Measurements from ENCODE around the gene NRIP3. TPM values are rescaled to one million over a fixed set of nuclear protein-coding genes. Genes with fewer than 3 reads are reported as not detected.

The NRIP3 gene
- total RNA-seq, 1 experiment from 2014 or later, result 2.1 TPM

DNA sequence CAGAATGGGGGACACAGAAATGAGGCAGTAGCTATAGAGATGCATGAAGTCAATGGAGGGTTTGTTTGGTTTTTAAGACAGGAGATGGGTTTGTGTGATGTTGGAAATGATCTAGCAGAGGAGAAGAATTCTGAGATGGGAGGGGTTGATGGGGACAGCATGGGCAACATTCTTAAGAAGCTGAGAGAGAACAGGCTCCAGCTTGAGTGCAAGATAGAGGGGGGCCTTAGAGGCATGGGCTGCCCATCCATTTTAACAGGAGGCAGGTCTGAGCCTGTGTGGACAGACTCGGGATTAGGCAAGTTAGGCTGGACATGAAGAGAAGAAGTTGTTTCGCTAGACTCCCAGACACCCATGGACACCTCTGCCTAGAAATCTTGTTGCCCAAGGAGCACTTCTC, 37.9 kb upstream of the NRIP3 start:
- H2AFZ ChIP-seq, result no peak overlapping the region
- intact Hi-C loops (cut with micrococcal nuclease; ENCODE audit: unreplicated experiment), result no loop called here
- no peak for DNase-seq
- peaks cover 10% of the 10 kb centered on the region; the same call in 1 of the 2 replicates for H3K4me1 ChIP-seq (replicated peaks; ENCODE audit: insufficient read depth)
- H3K4me3 ChIP-seq, result no peak overlapping the region
- TF ChIP-seq EZH2 (IDR thresholded peaks at IDR 0.05; ENCODE audit: low read depth), result no peak
- TF ChIP-seq, protein P1, sequence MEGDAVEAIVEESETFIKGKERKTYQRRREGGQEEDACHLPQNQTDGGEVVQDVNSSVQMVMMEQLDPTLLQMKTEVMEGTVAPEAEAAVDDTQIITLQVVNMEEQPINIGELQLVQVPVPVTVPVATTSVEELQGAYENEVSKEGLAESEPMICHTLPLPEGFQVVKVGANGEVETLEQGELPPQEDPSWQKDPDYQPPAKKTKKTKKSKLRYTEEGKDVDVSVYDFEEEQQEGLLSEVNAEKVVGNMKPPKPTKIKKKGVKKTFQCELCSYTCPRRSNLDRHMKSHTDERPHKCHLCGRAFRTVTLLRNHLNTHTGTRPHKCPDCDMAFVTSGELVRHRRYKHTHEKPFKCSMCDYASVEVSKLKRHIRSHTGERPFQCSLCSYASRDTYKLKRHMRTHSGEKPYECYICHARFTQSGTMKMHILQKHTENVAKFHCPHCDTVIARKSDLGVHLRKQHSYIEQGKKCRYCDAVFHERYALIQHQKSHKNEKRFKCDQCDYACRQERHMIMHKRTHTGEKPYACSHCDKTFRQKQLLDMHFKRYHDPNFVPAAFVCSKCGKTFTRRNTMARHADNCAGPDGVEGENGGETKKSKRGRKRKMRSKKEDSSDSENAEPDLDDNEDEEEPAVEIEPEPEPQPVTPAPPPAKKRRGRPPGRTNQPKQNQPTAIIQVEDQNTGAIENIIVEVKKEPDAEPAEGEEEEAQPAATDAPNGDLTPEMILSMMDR (conservative IDR thresholded peaks at IDR 0.05), result no peak
- H3K79me2 ChIP-seq (ENCODE audit: low read depth), result no peaks in the 10 kb centered on the region
- BruUV-seq (replicated peaks), result no TSS peak
- CTCF ChIA-PET, result no interaction called here
- H3K27me3 ChIP-seq (ENCODE audit: insufficient read depth, low read depth), result no peaks in the 10 kb centered on the region
- no peaks in the 10 kb centered on the region for H3K36me3 ChIP-seq (ENCODE audit: low read depth)
- no peak overlapping the region for H3K4me2 ChIP-seq
- H3K27ac ChIP-seq, result no peak overlapping the region
- H4K20me1 ChIP-seq (ENCODE audit: insufficient read depth), result no peaks in the 10 kb centered on the region
- POLR2A ChIA-PET (ENCODE audit: unreplicated experiment), result interaction anchor here (0.6 kb wide), 1 partner anchor 256 kb away, joined by 23 read pairs; no protein-coding TSS in a partner anchor
- H3K9me2 ChIP-seq (ENCODE audit: insufficient read depth), result no peaks in the 10 kb centered on the region
- H3F3A ChIP-seq (ENCODE audit: insufficient read depth, low read depth), result no peaks in the 10 kb centered on the region
- H3K9me3 ChIP-seq (ENCODE audit: insufficient read depth, low read depth), result no peaks in the 10 kb centered on the region

DNA sequence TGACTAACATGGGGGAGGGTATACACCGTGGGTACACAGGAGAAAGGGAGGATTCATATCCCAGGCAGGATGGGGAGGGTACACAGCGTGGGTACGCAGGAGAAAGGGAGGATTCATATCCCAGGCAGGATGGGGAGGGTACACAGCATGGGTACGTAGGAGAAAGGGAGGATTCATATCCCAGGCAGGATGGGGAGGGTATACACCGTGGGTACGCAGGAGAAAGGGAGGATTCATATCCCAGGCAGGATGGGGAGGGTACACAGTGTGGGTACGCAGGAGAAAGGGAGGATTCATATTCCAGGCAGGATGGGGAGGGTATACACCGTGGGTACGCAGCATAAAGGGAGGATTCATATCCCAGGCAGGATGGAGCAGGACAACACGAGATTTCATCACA, 36.6 kb upstream of the NRIP3 start:
- CTCF ChIA-PET, result no interaction called here
- no TSS peak for BruUV-seq (replicated peaks)
- TF ChIP-seq, protein P1 (conservative IDR thresholded peaks at IDR 0.05), result no peak
- no peak for TF ChIP-seq EZH2 (IDR thresholded peaks at IDR 0.05; ENCODE audit: low read depth)
- H3K4me2 ChIP-seq, result no peak overlapping the region
- intact Hi-C loops (cut with micrococcal nuclease; ENCODE audit: unreplicated experiment), result no loop called here
- H3K9me2 ChIP-seq (ENCODE audit: insufficient read depth), result no peaks in the 10 kb centered on the region
- no peaks in the 10 kb centered on the region for H3K27me3 ChIP-seq (ENCODE audit: insufficient read depth, low read depth)
- H3K9me3 ChIP-seq (ENCODE audit: insufficient read depth, low read depth), result no peaks in the 10 kb centered on the region
- peaks cover 10% of the 10 kb centered on the region; the same call in 1 of the 2 replicates for H3K4me1 ChIP-seq (replicated peaks; ENCODE audit: insufficient read depth)
- H3K36me3 ChIP-seq (ENCODE audit: low read depth), result no peaks in the 10 kb centered on the region
- no peak for DNase-seq
- H3K79me2 ChIP-seq (ENCODE audit: low read depth), result no peaks in the 10 kb centered on the region
- no peak overlapping the region for H2AFZ ChIP-seq
- H3K27ac ChIP-seq, result no peak overlapping the region
- H4K20me1 ChIP-seq (ENCODE audit: insufficient read depth), result no peaks in the 10 kb centered on the region
- no peaks in the 10 kb centered on the region for H3F3A ChIP-seq (ENCODE audit: insufficient read depth, low read depth)
- POLR2A ChIA-PET (ENCODE audit: unreplicated experiment), result no interaction called here
- H3K4me3 ChIP-seq, result no peak overlapping the region

DNA sequence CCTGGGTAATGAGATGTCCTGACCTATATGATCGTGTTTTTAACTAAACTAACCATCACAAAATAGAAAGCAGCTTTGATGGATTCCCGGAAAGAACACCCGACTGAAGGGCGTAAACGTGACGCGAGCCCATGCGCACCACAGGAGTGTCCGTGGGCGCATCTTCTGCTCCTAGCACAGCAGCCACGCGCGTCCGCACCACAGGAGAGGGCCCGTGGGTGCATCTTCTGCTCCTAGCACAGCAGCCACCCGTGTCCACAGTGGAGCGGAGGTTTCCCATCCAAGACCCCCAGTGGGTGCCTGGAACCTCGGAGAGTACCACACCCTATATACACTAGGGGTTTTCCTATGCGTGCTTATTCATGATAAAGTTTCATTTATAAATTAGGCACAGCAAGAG, 36.1 kb upstream of the NRIP3 start:
- ChIA-PET POLR2A (ENCODE audit: unreplicated experiment) (interaction anchor here (0.7 kb wide), 1 partner anchor 101 kb away, joined by 5 read pairs; no protein-coding TSS in a partner anchor), CTCF (no interaction called here)
- Histone ChIP-seq H3K4me3 (no peak overlapping the region), H2AFZ (no peak overlapping the region), H3F3A (ENCODE audit: insufficient read depth, low read depth) (no peaks in the 10 kb centered on the region), H3K27ac (no peak overlapping the region), H3K4me1 (replicated peaks; ENCODE audit: insufficient read depth) (peaks cover 10% of the 10 kb centered on the region; the same call in 1 of the 2 replicates), H3K79me2 (ENCODE audit: low read depth) (no peaks in the 10 kb centered on the region), H3K4me2 (no peak overlapping the region), H3K9me3 (ENCODE audit: insufficient read depth, low read depth) (no peaks in the 10 kb centered on the region), H3K36me3 (ENCODE audit: low read depth) (no peaks in the 10 kb centered on the region), H3K9me2 (ENCODE audit: insufficient read depth) (no peaks in the 10 kb centered on the region), H4K20me1 (ENCODE audit: insufficient read depth) (no peaks in the 10 kb centered on the region), H3K27me3 (ENCODE audit: insufficient read depth, low read depth) (no peaks in the 10 kb centered on the region)
- DNase-seq, result no peak
- intact Hi-C loops (cut with micrococcal nuclease; ENCODE audit: unreplicated experiment), result no loop called here
- BruUV-seq (replicated peaks), result no TSS peak
- TF ChIP-seq, protein P1 (conservative IDR thresholded peaks at IDR 0.05), result no peak
- no peak for TF ChIP-seq EZH2 (IDR thresholded peaks at IDR 0.05; ENCODE audit: low read depth)
